Adrenal gland (tissue), 5 donors: Measurements from ENCODE around the gene FGF14.

Source experiments
- CTCF ChIP-seq, 6 experiments: fragments of 450-650 bp in 4 of 6; fragments of 200-600 bp in 2 of 6; sonication (generic) in 1 of 6; IDR thresholded peaks; 1 replicate in 5 of 6; 2 replicates in 1 of 6; pipeline versions ENCODE4 v1.5.1 to v1.8.0; 2016 to 2021; ENCODE audit warnings: antibody characterized with exemption in 6 of 6, mild to moderate bottlenecking in 2 of 6, moderate library complexity in 1 of 6
- POLR2A ChIP-seq, 2 donors: fragments of 450-650 bp; IDR thresholded peaks; one replicate each; pipeline ENCODE4 v1.6.1; 2017; ENCODE audit warnings: antibody characterized with exemption in 2 of 2, mild to moderate bottlenecking in 2 of 2, moderate library complexity in 1 of 2
- donor health status: DM: no; HTN: no; CAD: no.

GRCh38 chr13:101866889-101867581 lies 534.8 kb downstream of the FGF14 start:
- no peak for TF ChIP-seq POLR2A (IDR thresholded peaks at IDR 0.05)
- TF ChIP-seq CTCF (IDR thresholded peaks at IDR 0.05): no peak
